Keratinocyte (primary cell): Measurements from ENCODE around the gene CD3G. TPM values are rescaled to one million over a fixed set of nuclear protein-coding genes. Genes with fewer than 3 reads are reported as not detected.

ENCODE experiments used
- DNase-seq: peaks from one replicate; pipeline ENCODE4 v3.0.0-alpha.2; 2011; ENCODE audit warnings: low read depth, missing footprints, low spot score
- FAIRE-seq: peaks from 2 replicates; lab custom pipeline; 2011; peaks lifted over from hg19 to GRCh38; lab: Jason Lieb, UNC
- H2AFZ ChIP-seq: 2 replicates; pipeline ENCODE4 v1.6.0; 2012; ENCODE audit warnings: low read length, control low read depth, inconsistent platforms; ENCODE audit not compliant: control insufficient read depth
- H3K27ac ChIP-seq: 2 replicates; pipeline ENCODE4 v1.5.1; 2011; ENCODE audit warnings: low read length; ENCODE audit not compliant: control insufficient read depth, insufficient read depth
- H3K27me3 ChIP-seq: 3 replicates; pipeline ENCODE4 v1.6.0; 2011; ENCODE audit warnings: low read length; ENCODE audit not compliant: control insufficient read depth, insufficient read depth; ENCODE audit errors: extremely low read depth
- H3K36me3 ChIP-seq, 2 experiments: 2 replicates in 1 of 2; 3 replicates in 1 of 2; pipeline ENCODE4 v1.5.1; 2011; ENCODE audit warnings: low read length in 2 of 2, mild to moderate bottlenecking in 1 of 2; ENCODE audit not compliant: control insufficient read depth in 2 of 2, insufficient read depth in 2 of 2; ENCODE audit errors: extremely low read depth in 1 of 2
- H3K4me1 ChIP-seq: 3 replicates; pipeline ENCODE4 v1.5.1; 2011; ENCODE audit warnings: low read length; ENCODE audit not compliant: control insufficient read depth, insufficient read depth; ENCODE audit errors: extremely low read depth
- H3K4me2 ChIP-seq: 3 replicates; pipeline ENCODE4 v1.6.0; 2011; ENCODE audit warnings: low read depth, low read length; ENCODE audit not compliant: control insufficient read depth, insufficient read depth; ENCODE audit errors: extremely low read depth
- H3K4me3 ChIP-seq, 3 experiments: fragments of 200-600 bp in 1 of 3; sonication (generic) in 1 of 3; 2 replicates in 2 of 3; 3 replicates in 1 of 3; pipeline ENCODE4 v1.5.1; 2011 to 2016; ENCODE audit warnings: low read length in 3 of 3, mild to moderate bottlenecking in 3 of 3, control low read depth in 2 of 3, inconsistent platforms in 1 of 3, low read depth in 1 of 3, mixed read lengths in 1 of 3, mixed run types in 1 of 3, moderate library complexity in 1 of 3; ENCODE audit not compliant: control insufficient read depth in 2 of 3, insufficient read depth in 2 of 3; ENCODE audit errors: extremely low read depth in 1 of 3
- H3K79me2 ChIP-seq: 2 replicates; pipeline ENCODE4 v1.6.0; 2012; ENCODE audit warnings: low read length; ENCODE audit not compliant: control insufficient read depth, insufficient read depth
- H3K9ac ChIP-seq: 3 replicates; pipeline ENCODE4 v1.6.0; 2011; ENCODE audit warnings: low read length; ENCODE audit not compliant: control insufficient read depth, insufficient read depth; ENCODE audit errors: extremely low read depth
- H3K9me1 ChIP-seq: 3 replicates; pipeline ENCODE4 v1.6.0; 2011; ENCODE audit warnings: low read length; ENCODE audit not compliant: control insufficient read depth, insufficient read depth; ENCODE audit errors: extremely low read depth
- H3K9me3 ChIP-seq: 2 replicates; pipeline ENCODE4 v1.5.1; 2012; ENCODE audit warnings: low read depth, low read length; ENCODE audit not compliant: control insufficient read depth
- H4K20me1 ChIP-seq: 3 replicates; pipeline ENCODE4 v1.6.0; 2011; ENCODE audit warnings: low read length; ENCODE audit not compliant: control insufficient read depth, insufficient read depth; ENCODE audit errors: extremely low read depth
- EZH2 ChIP-seq: IDR thresholded peaks from one replicate; pipeline ENCODE4 v1.6.1; 2012; ENCODE audit warnings: inconsistent platforms, mild to moderate bottlenecking, low read length, moderate library complexity
- dilution Hi-C: fragments of 300-500 bp; cut with MboI; formaldehyde crosslinking; loops from one replicate; pipeline ENCODE4 v1.7.0; 2020; ENCODE audit warnings: low sequenced_read_pairs; ENCODE audit not compliant: extremely low pct_ligation_motif_present
- polyA plus RNA-seq, 5 experiments: library from polyadenylated mRNA; depleted of rRNA in 3 of 5; stranded (reverse) in 3 of 5; stranded (forward) in 1 of 5; unstranded in 1 of 5; fragments of >200 nt; gene quantifications; 1 replicate in 1 of 5; 2 replicates in 3 of 5; 3 replicates in 1 of 5; pipeline versions ENCODE4 v1.2.1 to v1.2.3, GENCODE V29; 2011 to 2012; ENCODE audit warnings: missing spikeins in 2 of 5, low read depth in 1 of 5, low replicate concordance in 1 of 5
- TF ChIP-seq, protein P1 (sequence below), 3 experiments: IDR thresholded peaks in 1 of 3; conservative IDR thresholded peaks in 1 of 3; optimal IDR thresholded peaks in 1 of 3; 2 replicates in 2 of 3; 3 replicates in 1 of 3; pipeline versions ENCODE3 to v1.5.1; 2011; ENCODE audit warnings: low read length in 3 of 3, mild to moderate bottlenecking in 3 of 3, moderate library complexity in 2 of 3, control low read depth in 1 of 3, inconsistent platforms in 1 of 3; ENCODE audit not compliant: insufficient read depth in 2 of 3; ENCODE audit errors: extremely low read depth in 1 of 3

CD3G gene
- polyA plus RNA-seq, 1 donor (not counting 4 experiments of a cell fraction or from before 2014, with no cell fraction given) = not detected

DNA sequence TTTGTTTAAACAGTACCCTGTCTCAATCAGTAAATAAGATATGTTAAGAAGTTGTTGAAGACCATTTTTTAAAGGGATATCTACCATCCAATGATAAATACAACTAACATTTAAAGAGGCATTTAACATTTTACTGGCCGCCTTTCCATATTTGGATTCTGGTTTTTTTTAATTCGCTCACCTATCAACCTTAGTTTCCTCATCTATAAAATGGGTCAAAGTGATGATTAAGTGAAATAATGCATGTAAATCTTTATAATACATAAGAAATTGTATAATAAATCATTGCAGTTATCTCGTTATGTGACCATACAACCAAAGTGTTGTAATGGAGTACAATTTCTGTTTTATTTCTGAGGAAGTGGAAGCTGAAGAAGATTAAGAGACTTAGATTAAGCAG is 39.5 kb downstream of the CD3G start:
- FAIRE-seq (no peak), DNase-seq (no peak)
- no peak overlapping the region for H3K27ac ChIP-seq
- H3K9ac ChIP-seq = no peak overlapping the region
- H4K20me1 ChIP-seq = no peaks in the 10 kb centered on the region
- no peak overlapping the region for H3K4me3 ChIP-seq
- TF ChIP-seq, protein P1, sequence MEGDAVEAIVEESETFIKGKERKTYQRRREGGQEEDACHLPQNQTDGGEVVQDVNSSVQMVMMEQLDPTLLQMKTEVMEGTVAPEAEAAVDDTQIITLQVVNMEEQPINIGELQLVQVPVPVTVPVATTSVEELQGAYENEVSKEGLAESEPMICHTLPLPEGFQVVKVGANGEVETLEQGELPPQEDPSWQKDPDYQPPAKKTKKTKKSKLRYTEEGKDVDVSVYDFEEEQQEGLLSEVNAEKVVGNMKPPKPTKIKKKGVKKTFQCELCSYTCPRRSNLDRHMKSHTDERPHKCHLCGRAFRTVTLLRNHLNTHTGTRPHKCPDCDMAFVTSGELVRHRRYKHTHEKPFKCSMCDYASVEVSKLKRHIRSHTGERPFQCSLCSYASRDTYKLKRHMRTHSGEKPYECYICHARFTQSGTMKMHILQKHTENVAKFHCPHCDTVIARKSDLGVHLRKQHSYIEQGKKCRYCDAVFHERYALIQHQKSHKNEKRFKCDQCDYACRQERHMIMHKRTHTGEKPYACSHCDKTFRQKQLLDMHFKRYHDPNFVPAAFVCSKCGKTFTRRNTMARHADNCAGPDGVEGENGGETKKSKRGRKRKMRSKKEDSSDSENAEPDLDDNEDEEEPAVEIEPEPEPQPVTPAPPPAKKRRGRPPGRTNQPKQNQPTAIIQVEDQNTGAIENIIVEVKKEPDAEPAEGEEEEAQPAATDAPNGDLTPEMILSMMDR (optimal IDR thresholded peaks at IDR 0.05 in 1 of 3, IDR thresholded peaks at IDR 0.05 in 1 of 3, conservative IDR thresholded peaks at IDR 0.05 in 1 of 3; ENCODE audit: extremely low read depth in 1 of 3, insufficient read depth in 2 of 3, low read length in 3 of 3) = no peak
- TF ChIP-seq EZH2 = no peak
- no peaks in the 10 kb centered on the region for H3K9me3 ChIP-seq
- H3K79me2 ChIP-seq = no peaks in the 10 kb centered on the region
- H3K9me1 ChIP-seq = no peaks in the 10 kb centered on the region
- peaks cover 27 to 40% of the 10 kb centered on the region in 2 experiments for H3K36me3 ChIP-seq
- H3K4me2 ChIP-seq = no peak overlapping the region
- no peaks in the 10 kb centered on the region for H3K4me1 ChIP-seq
- H2AFZ ChIP-seq = no peak overlapping the region
- dilution Hi-C loops = no loop called here
- H3K27me3 ChIP-seq = no peaks in the 10 kb centered on the region

DNA sequence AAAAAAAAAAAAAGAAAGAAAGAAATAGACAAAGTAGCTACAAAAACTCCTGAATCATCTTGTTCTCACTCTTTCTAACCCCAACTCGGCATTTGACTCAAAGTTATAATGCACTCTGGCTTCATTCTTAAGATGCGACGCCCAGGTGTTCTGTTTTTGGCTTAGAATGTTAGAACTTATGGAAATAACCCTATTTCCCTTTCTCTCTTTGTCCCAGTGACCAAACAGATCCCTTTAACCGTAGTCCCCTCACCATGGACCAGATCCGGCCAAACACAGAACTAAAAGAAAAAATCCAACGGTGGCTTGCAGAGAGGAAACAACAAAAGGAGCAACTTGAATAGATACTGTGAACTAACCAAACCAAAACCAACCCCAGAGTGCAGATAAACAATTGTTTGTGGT is 52.0 kb downstream of the CD3G start:
- Histone ChIP-seq H3K79me2 (no peaks in the 10 kb centered on the region), H4K20me1 (no peaks in the 10 kb centered on the region), H2AFZ (no peak overlapping the region), H3K9me3 (no peaks in the 10 kb centered on the region), H3K27ac (no peak overlapping the region), H3K4me2 (no peak overlapping the region), H3K4me3 (no peak overlapping the region), H3K27me3 (no peaks in the 10 kb centered on the region), H3K36me3 (peaks cover 13 to 14% of the 10 kb centered on the region in 2 experiments), H3K9ac (no peak overlapping the region), H3K9me1 (no peaks in the 10 kb centered on the region), H3K4me1 (no peaks in the 10 kb centered on the region)
- FAIRE-seq (no peak), DNase-seq (no peak)
- dilution Hi-C loops = no loop called here
- TF ChIP-seq, protein P1 (optimal IDR thresholded peaks at IDR 0.05 in 1 of 3, IDR thresholded peaks at IDR 0.05 in 1 of 3, conservative IDR thresholded peaks at IDR 0.05 in 1 of 3; ENCODE audit: extremely low read depth in 1 of 3, insufficient read depth in 2 of 3, low read length in 3 of 3) = no peak
- no peak for TF ChIP-seq EZH2
